Heart left ventricle (tissue), 16 donors: ENCODE measurements around the gene PLA2G2D. TPM values are rescaled to one million over a fixed set of nuclear protein-coding genes. Genes with fewer than 3 reads are reported as not detected.

ENCODE experiments used
- ATAC-seq, 4 donors: fragments of 200-7000 bp; cut with Tn5 transposase; one replicate each; pipeline ENCODE4 v1.9.1; 2020 to 2022; ENCODE audit warnings: moderate library complexity in 4 of 4, mild to moderate bottlenecking in 3 of 4, moderate number of reproducible peaks in 1 of 4
- DNase-seq, 5 donors: peaks; one replicate each; pipeline ENCODE4 v3.0.0-alpha.2; 2020
- H3K27ac ChIP-seq, 12 donors: fragments of 200-600 bp; sonication (generic) in 4 of 12; one replicate each; pipeline versions ENCODE4 v1.5.0 to v1.8.0; 2016 to 2022; ENCODE audit warnings: mild to moderate bottlenecking in 2 of 12
- H3K27me3 ChIP-seq, 9 donors: fragments of 200-600 bp; sonication (generic) in 2 of 9; one replicate each; pipeline versions ENCODE4 v1.5.1 to v1.8.0; 2016 to 2022; ENCODE audit warnings: mild to moderate bottlenecking in 3 of 9
- H3K36me3 ChIP-seq, 9 donors: fragments of 200-600 bp; sonication (generic) in 2 of 9; one replicate each; pipeline versions ENCODE4 v1.5.0 to v1.8.0; 2018 to 2022; ENCODE audit warnings: mild to moderate bottlenecking in 2 of 9
- H3K4me1 ChIP-seq, 12 donors: fragments of 200-600 bp; sonication (generic) in 4 of 12; one replicate each; pipeline versions ENCODE4 v1.5.0 to v1.8.0; 2016 to 2022; ENCODE audit warnings: mild to moderate bottlenecking in 3 of 12
- H3K4me3 ChIP-seq, 12 donors: fragments of 200-600 bp; sonication (generic) in 4 of 12; one replicate each; pipeline versions ENCODE4 v1.5.0 to v1.8.0; 2017 to 2022; ENCODE audit warnings: mild to moderate bottlenecking in 9 of 12, moderate library complexity in 4 of 12
- H3K9me3 ChIP-seq, 12 donors: fragments of 200-600 bp; sonication (generic) in 4 of 12; one replicate each; pipeline versions ENCODE4 v1.5.0 to v1.8.0; 2016 to 2022; ENCODE audit warnings: mild to moderate bottlenecking in 1 of 12
- CTCF ChIP-seq, 12 donors: fragments of 200-600 bp; sonication (generic) in 4 of 12; IDR thresholded peaks; one replicate each; pipeline versions ENCODE4 v1.5.0 to v1.8.0; 2018 to 2022; ENCODE audit warnings: antibody characterized with exemption in 12 of 12, mild to moderate bottlenecking in 5 of 12
- POLR2A ChIP-seq, 2 donors: fragments of 450-650 bp; IDR thresholded peaks; one replicate each; pipeline ENCODE4 v1.6.1; 2017; ENCODE audit warnings: antibody characterized with exemption in 2 of 2, mild to moderate bottlenecking in 2 of 2, moderate library complexity in 2 of 2
- WGBS, 4 donors: extraction: QIAGEN DNeasy Blood & Tissue Kit in 2 of 4; methylation state at CpG; one replicate each; pipeline versions ENCODE4 v1.1.5 to v1.1.7; 2013 to 2018; 5-methylcytosine and 5-hydroxymethylcytosine counted together
- intact Hi-C, 10 donors: fragments of 100-400 bp; cut with DNase I; formaldehyde crosslinking; loops; one replicate each; pipeline versions ENCODE4 v1.11.1 to v1.14.2; 2022
- polyA plus RNA-seq, 2 donors: library from polyadenylated mRNA; stranded (reverse); fragments of 200-250 nt; gene quantifications; one replicate each; pipeline ENCODE4 v1.2.3, GENCODE V29; 2013
- total RNA-seq, 9 donors: library from RNA; depleted of rRNA in 2 of 9; stranded (reverse); fragments of >200 nt in 2 of 9; fragmentation: NEBNext Ultra II Directional in 3 of 9; extraction: Animal tissue kit (Norgen Biotek cat#: 25700) in 3 of 9; gene quantifications; one replicate each; pipeline versions ENCODE4 v1.1.0 to v1.2.4, GENCODE V29; 2016 to 2023
- donor health status: ischemic (EF 13 %, LVEDD 7.1; RV severe dilation, severe dysfunction).
- donor health status: healthy with polysubstance abuse.
- donor health status: DM: no; HTN: yes; CAD: no.
- donor health status: DM: no; HTN: no; CAD: no.
- donor health status: ischemic (EF 25% LVEDD 6.9; RV normal size, moderate dysfunction).
- donor health status: ischemic (EF 25% LVEDD 5.7; RV mildly dilated, moderate dysfunction).
- donor health status: healthy.
- donor health status: DM: yes; HTN: yes; CAD: no.
- donor health status: ischemic (EF 35%, LVEDD 5.7; RV mildly dilated, moderate dysfunction).
- donor health status: nonischemic (EF 11% LVEDD 7.7; RV severe dilation, severe dysfunction).
- donor health status: DM: yes; HTN: yes; CAD: no.
- donor health status: PGD.
- donor health status: ischemic (EF 29% LVEDD 5.4; RV normal size, mild dysfunction).
- donor health status: nonischemic (EF 23%, LVEDD 6.1; RV moderate dilation, normal function).

Gene PLA2G2D
- total and polyA plus RNA-seq, 11 donors: 0.85 to 5.4 TPM; not detected in 9

- intact Hi-C loops: loop anchor here in 3 of 10 donors (5.0 kb wide), 2 partner anchors 42 to 172 kb away; partner anchors contain the start of gene PLA2G2A (in 2 of the 3)
Measured at GRCh38 chr1:20148571-20149500, 29.5 kb upstream of the PLA2G2D start.

GRCh38 chr1:20147846-20148570 lies 28.7 kb upstream of the PLA2G2D start:
- no peak overlapping the region for H3K4me3 ChIP-seq
- peaks cover 0 to 7% (median 0%) of the 10 kb centered on the region in 9 donors for H3K27me3 ChIP-seq
- intact Hi-C loops: loop anchor here in 3 of 10 donors (5.0 kb wide), 2 partner anchors 41 to 171 kb away; partner anchors contain the start of gene PLA2G2A (in 2 of the 3)
- H3K9me3 ChIP-seq: no peaks in the 10 kb centered on the region
- peaks cover 0 to 20% (median 9%) of the 10 kb centered on the region in 12 donors for H3K4me1 ChIP-seq
- H3K27ac ChIP-seq: no peak overlapping the region
- no peak for DNase-seq
- whole genome bisulfite sequencing, 4 donors: 78 to 87% (median 82%) methylated on average over 7 to 13 of the region's 13 CpGs
- ATAC-seq: no peak
- no peaks in the 10 kb centered on the region for H3K36me3 ChIP-seq
- TF ChIP-seq POLR2A (IDR thresholded peaks at IDR 0.05): no peak
- no peak for TF ChIP-seq CTCF (IDR thresholded peaks at IDR 0.05)

More at GRCh38 chr1:20148571-20149500, 29.5 kb upstream of the PLA2G2D start:
- ATAC-seq (no peak), DNase-seq (no peak)
- Histone ChIP-seq H3K4me1 (peaks cover 0 to 21% (median 10%) of the 10 kb centered on the region in 12 donors), H3K36me3 (no peaks in the 10 kb centered on the region), H3K4me3 (no peak overlapping the region), H3K27me3 (peaks cover 0 to 7% (median 0%) of the 10 kb centered on the region in 9 donors), H3K9me3 (no peaks in the 10 kb centered on the region), H3K27ac (no peak overlapping the region)
- TF ChIP-seq POLR2A (IDR thresholded peaks at IDR 0.05) (no peak), CTCF (IDR thresholded peaks at IDR 0.05) (no peak)
- WGBS, 4 donors: 79 to 87% (median 84%) methylated on average over 8 to 13 of the region's 13 CpGs

- intact Hi-C loops: no loop called here
- H3K27me3 ChIP-seq: no peaks in the 10 kb centered on the region
- peaks cover 0 to 7% (median 0%) of the 10 kb centered on the region in 12 donors for H3K4me1 ChIP-seq
- WGBS, 4 donors: 61 to 69% (median 63%) methylated on average over 12 to 13 of the region's 13 CpGs
- no peaks in the 10 kb centered on the region for H3K36me3 ChIP-seq
- ATAC-seq (no peak), DNase-seq (no peak)
- H3K9me3 ChIP-seq: no peaks in the 10 kb centered on the region
- no peak overlapping the region for H3K4me3 ChIP-seq
- H3K27ac ChIP-seq: no peak overlapping the region
- TF ChIP-seq POLR2A (IDR thresholded peaks at IDR 0.05): no peak
- TF ChIP-seq CTCF (IDR thresholded peaks at IDR 0.05): no peak
Measured at GRCh38 chr1:20143734-20144565, 24.6 kb upstream of the PLA2G2D start.
